HepG2 (cell line): ENCODE measurements around the gene TRPM1. TPM values are rescaled to one million over a fixed set of nuclear protein-coding genes. Genes with fewer than 3 reads are reported as not detected.

Experiments used
- MBD4 ChIP-seq: IDR thresholded peaks from 2 replicates; pipeline ENCODE4 v1.6.1; 2012; ENCODE audit warnings: low read length, inconsistent platforms, borderline replicate concordance
- MXD4 ChIP-seq: IDR thresholded peaks from 2 replicates; pipeline ENCODE4 v1.6.1; 2016; ENCODE audit warnings: mild to moderate bottlenecking, missing biosample characterization, missing genetic modification reagents
- NONO ChIP-seq, 2 experiments: fragments of 450-650 bp in 1 of 2; sonication (generic) in 1 of 2; formaldehyde crosslinking in 1 of 2; IDR thresholded peaks in 1 of 2; conservative IDR thresholded peaks in 1 of 2; 2 replicates each; pipeline versions ENCODE4 v1.6.1 to v1.8.0; 2017 to 2022; ENCODE audit warnings: mild to moderate bottlenecking in 1 of 2, missing genetic modification reagents in 1 of 2, moderate library complexity in 1 of 2
- NR2C2 ChIP-seq: sonication (generic); formaldehyde crosslinking; IDR thresholded peaks from 2 replicates; pipeline ENCODE4 v1.4.0; 2020; ENCODE audit warnings: missing genetic modification reagents, mild to moderate bottlenecking, moderate library complexity, borderline replicate concordance
- RBM39 ChIP-seq: fragments of 200-400 bp; formaldehyde crosslinking; IDR thresholded peaks from one replicate; pipeline ENCODE4 v1.6.1; 2018; ENCODE audit warnings: antibody characterized with exemption, mild to moderate bottlenecking, low read depth, low read length; ENCODE audit not compliant: poor library complexity, severe bottlenecking
- REPIN1 ChIP-seq: sonication (generic); formaldehyde crosslinking; IDR thresholded peaks from 2 replicates; pipeline ENCODE4 v1.8.0; 2022; ENCODE audit warnings: missing genetic modification reagents, low read depth, mild to moderate bottlenecking, borderline replicate concordance
- RORA ChIP-seq: sonication (generic); formaldehyde crosslinking; IDR thresholded peaks from 2 replicates; pipeline ENCODE4 v1.5.0; 2020; ENCODE audit warnings: mild to moderate bottlenecking, missing genetic modification reagents, moderate library complexity
- SAP130 ChIP-seq: IDR thresholded peaks from 2 replicates; pipeline ENCODE4 v1.6.1; 2016; ENCODE audit warnings: low read depth
- YEATS2 ChIP-seq: sonication (generic); formaldehyde crosslinking; IDR thresholded peaks from 2 replicates; pipeline ENCODE4 v1.4.0; 2020; ENCODE audit warnings: missing genetic modification reagents, borderline replicate concordance
- ZMYM4 ChIP-seq: sonication (generic); formaldehyde crosslinking; IDR thresholded peaks from 2 replicates; pipeline ENCODE4 v1.8.1; 2023; ENCODE audit warnings: mild to moderate bottlenecking, missing genetic modification reagents
- ZNF121 ChIP-seq: sonication (generic); formaldehyde crosslinking; IDR thresholded peaks from 2 replicates; pipeline ENCODE4 v1.5.0; 2020; ENCODE audit warnings: mild to moderate bottlenecking, missing genetic modification reagents
- ZNF124 ChIP-seq: sonication (generic); formaldehyde crosslinking; IDR thresholded peaks from 2 replicates; pipeline ENCODE4 v1.4.0; 2020; ENCODE audit warnings: missing genetic modification reagents
- ZNF33A ChIP-seq: sonication (generic); formaldehyde crosslinking; IDR thresholded peaks from 2 replicates; pipeline ENCODE4 v1.5.1; 2020; ENCODE audit warnings: missing genetic modification reagents, mild to moderate bottlenecking, moderate library complexity, borderline replicate concordance
- ZNF780A ChIP-seq: sonication (generic); formaldehyde crosslinking; IDR thresholded peaks from 2 replicates; pipeline ENCODE4 v1.8.0; 2022; ENCODE audit warnings: mild to moderate bottlenecking, missing genetic modification reagents, moderate library complexity
- ZNF891 ChIP-seq: sonication (generic); formaldehyde crosslinking; IDR thresholded peaks from 2 replicates; pipeline ENCODE4 v1.5.0; 2020; ENCODE audit warnings: mild to moderate bottlenecking, missing genetic modification reagents
- polyA plus RNA-seq, 8 experiments: library from polyadenylated mRNA; depleted of rRNA in 3 of 8; stranded (reverse) in 7 of 8; unstranded in 1 of 8; fragments of >200 nt; fragmentation: Illumina TruSeq in 4 of 8; extraction: Trizol in 4 of 8; gene quantifications; 2 replicates each; pipeline versions ENCODE4 v1.2.1 to v1.2.3, GENCODE V29; 2011 to 2016; ENCODE audit warnings: low read depth in 4 of 8, missing spikeins in 1 of 8, mixed read lengths in 1 of 8; ENCODE audit not compliant: insufficient read depth in 1 of 8
- total RNA-seq, 5 experiments: library from RNA; depleted of rRNA; stranded (reverse); fragments of >200 nt; fragmentation: Illumina TruSeq; extraction: Trizol; gene quantifications; 2 replicates each; pipeline ENCODE4 v1.2.3, GENCODE V29; 2016; ENCODE audit warnings: low read depth in 1 of 5
- TF ChIP-seq, protein P1 (sequence below): sonication (generic); formaldehyde crosslinking; IDR thresholded peaks from 2 replicates; pipeline ENCODE4 v1.5.0; 2020; ENCODE audit warnings: missing genetic modification reagents
- TF ChIP-seq, protein P2 (sequence below): sonication (generic); formaldehyde crosslinking; IDR thresholded peaks from 2 replicates; pipeline ENCODE4 v1.4.0; 2020; ENCODE audit warnings: missing genetic modification reagents
- TF ChIP-seq, protein P3 (sequence below): sonication (generic); formaldehyde crosslinking; IDR thresholded peaks from 2 replicates; pipeline ENCODE4 v1.4.0; 2020; ENCODE audit warnings: mild to moderate bottlenecking, missing genetic modification reagents

The TRPM1 gene
- total and polyA plus RNA-seq, 2 of the 13 experiments (the other 11 are each of a cell fraction or from before 2014, with no cell fraction given), result not detected

DNA sequence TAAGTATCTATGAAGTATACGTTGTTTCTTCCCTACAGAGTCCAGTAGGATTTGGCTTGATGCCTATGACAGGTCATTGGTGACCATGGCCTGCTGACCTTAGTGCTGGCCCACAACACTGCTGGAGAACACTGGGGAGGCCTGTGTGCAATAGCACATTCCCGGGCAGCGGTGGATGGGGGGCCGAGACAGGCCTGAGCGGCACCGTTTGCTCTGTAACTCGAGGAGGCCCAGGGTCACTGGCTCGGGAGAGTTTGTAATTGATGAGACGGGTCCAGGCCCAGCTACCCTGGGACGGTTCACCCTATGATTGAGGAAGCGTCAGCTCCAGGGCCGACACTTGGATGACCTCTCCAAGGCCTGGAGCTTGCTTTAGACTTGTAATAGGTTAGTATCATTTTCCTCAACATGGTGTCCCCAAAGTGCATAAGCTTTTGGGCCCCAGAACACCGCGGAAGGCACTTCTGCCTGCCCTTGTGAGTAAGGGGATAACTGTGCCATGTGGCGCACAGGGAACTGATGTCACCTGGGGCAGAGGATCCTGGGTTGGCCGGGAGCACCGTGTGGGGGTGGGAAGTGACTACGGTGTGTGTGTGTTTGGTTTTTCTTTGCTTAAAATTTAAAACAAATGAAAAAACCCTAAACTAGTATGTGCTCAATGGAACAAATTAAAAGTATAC lies 12.0 kb downstream of the TRPM1 start (continued):
- TF ChIP-seq NR2C2 (CRISPR knock-in tag) (peak; percentile 41; the same call in 1 of the 2 replicates), NONO (IDR thresholded peaks at IDR 0.05) (no peak), NONO (CRISPR knock-in tag; conservative IDR thresholded peaks at IDR 0.05) (0 out of 2 replicates have a peak, but pooled peaks have one; percentile 35), SAP130 (peak; percentile 69), REPIN1 (0 out of 2 replicates have a peak, but pooled peaks have one; percentile 44), ZMYM4 (CRISPR knock-in tag) (peak; percentile 67; the same call in 1 of the 2 replicates), MXD4 (CRISPR knock-in tag) (no peak), ZNF891 (CRISPR knock-in tag) (no peak), MBD4 (no peak), ZNF121 (CRISPR knock-in tag) (no peak), RBM39 (no peak), ZNF33A (CRISPR knock-in tag) (no peak), ZNF780A (CRISPR knock-in tag) (peak; percentile 87), RORA (CRISPR knock-in tag) (no peak), ZNF124 (no peak), YEATS2 (peak; percentile 48; the same call in 1 of the 2 replicates)
- TF ChIP-seq, protein P1, sequence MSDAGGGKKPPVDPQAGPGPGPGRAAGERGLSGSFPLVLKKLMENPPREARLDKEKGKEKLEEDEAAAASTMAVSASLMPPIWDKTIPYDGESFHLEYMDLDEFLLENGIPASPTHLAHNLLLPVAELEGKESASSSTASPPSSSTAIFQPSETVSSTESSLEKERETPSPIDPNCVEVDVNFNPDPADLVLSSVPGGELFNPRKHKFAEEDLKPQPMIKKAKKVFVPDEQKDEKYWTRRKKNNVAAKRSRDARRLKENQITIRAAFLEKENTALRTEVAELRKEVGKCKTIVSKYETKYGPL, result no peak
- TF ChIP-seq, protein P2, sequence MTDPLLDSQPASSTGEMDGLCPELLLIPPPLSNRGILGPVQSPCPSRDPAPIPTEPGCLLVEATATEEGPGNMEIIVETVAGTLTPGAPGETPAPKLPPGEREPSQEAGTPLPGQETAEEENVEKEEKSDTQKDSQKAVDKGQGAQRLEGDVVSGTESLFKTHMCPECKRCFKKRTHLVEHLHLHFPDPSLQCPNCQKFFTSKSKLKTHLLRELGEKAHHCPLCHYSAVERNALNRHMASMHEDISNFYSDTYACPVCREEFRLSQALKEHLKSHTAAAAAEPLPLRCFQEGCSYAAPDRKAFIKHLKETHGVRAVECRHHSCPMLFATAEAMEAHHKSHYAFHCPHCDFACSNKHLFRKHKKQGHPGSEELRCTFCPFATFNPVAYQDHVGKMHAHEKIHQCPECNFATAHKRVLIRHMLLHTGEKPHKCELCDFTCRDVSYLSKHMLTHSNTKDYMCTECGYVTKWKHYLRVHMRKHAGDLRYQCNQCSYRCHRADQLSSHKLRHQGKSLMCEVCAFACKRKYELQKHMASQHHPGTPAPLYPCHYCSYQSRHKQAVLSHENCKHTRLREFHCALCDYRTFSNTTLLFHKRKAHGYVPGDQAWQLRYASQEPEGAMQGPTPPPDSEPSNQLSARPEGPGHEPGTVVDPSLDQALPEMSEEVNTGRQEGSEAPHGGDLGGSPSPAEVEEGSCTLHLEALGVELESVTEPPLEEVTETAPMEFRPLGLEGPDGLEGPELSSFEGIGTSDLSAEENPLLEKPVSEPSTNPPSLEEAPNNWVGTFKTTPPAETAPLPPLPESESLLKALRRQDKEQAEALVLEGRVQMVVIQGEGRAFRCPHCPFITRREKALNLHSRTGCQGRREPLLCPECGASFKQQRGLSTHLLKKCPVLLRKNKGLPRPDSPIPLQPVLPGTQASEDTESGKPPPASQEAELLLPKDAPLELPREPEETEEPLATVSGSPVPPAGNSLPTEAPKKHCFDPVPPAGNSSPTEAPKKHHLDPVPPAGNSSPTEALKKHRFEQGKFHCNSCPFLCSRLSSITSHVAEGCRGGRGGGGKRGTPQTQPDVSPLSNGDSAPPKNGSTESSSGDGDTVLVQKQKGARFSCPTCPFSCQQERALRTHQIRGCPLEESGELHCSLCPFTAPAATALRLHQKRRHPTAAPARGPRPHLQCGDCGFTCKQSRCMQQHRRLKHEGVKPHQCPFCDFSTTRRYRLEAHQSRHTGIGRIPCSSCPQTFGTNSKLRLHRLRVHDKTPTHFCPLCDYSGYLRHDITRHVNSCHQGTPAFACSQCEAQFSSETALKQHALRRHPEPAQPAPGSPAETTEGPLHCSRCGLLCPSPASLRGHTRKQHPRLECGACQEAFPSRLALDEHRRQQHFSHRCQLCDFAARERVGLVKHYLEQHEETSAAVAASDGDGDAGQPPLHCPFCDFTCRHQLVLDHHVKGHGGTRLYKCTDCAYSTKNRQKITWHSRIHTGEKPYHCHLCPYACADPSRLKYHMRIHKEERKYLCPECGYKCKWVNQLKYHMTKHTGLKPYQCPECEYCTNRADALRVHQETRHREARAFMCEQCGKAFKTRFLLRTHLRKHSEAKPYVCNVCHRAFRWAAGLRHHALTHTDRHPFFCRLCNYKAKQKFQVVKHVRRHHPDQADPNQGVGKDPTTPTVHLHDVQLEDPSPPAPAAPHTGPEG, result no peak
- TF ChIP-seq, protein P3, sequence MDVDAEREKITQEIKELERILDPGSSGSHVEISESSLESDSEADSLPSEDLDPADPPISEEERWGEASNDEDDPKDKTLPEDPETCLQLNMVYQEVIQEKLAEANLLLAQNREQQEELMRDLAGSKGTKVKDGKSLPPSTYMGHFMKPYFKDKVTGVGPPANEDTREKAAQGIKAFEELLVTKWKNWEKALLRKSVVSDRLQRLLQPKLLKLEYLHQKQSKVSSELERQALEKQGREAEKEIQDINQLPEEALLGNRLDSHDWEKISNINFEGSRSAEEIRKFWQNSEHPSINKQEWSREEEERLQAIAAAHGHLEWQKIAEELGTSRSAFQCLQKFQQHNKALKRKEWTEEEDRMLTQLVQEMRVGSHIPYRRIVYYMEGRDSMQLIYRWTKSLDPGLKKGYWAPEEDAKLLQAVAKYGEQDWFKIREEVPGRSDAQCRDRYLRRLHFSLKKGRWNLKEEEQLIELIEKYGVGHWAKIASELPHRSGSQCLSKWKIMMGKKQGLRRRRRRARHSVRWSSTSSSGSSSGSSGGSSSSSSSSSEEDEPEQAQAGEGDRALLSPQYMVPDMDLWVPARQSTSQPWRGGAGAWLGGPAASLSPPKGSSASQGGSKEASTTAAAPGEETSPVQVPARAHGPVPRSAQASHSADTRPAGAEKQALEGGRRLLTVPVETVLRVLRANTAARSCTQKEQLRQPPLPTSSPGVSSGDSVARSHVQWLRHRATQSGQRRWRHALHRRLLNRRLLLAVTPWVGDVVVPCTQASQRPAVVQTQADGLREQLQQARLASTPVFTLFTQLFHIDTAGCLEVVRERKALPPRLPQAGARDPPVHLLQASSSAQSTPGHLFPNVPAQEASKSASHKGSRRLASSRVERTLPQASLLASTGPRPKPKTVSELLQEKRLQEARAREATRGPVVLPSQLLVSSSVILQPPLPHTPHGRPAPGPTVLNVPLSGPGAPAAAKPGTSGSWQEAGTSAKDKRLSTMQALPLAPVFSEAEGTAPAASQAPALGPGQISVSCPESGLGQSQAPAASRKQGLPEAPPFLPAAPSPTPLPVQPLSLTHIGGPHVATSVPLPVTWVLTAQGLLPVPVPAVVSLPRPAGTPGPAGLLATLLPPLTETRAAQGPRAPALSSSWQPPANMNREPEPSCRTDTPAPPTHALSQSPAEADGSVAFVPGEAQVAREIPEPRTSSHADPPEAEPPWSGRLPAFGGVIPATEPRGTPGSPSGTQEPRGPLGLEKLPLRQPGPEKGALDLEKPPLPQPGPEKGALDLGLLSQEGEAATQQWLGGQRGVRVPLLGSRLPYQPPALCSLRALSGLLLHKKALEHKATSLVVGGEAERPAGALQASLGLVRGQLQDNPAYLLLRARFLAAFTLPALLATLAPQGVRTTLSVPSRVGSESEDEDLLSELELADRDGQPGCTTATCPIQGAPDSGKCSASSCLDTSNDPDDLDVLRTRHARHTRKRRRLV (CRISPR knock-in tag), result no peak
